ENCODE measurements around the gene RBM38.

RBM38 gene

GRCh38 chr20:57369596-57369995, 21.6 kb upstream of the RBM38 start:
- no peak overlapping the region for H3K4me3 ChIP-seq (ENCODE audit: low read depth, low read length)
- DNase-seq (ENCODE audit: low read depth), result no peak
- no peak for TF ChIP-seq CTCF (IDR thresholded peaks at IDR 0.05; ENCODE audit: insufficient read depth, low read depth, low read length, missing control alignments)

GRCh38 chr20:57370316-57370715, 20.9 kb upstream of the RBM38 start:
- TF ChIP-seq CTCF (IDR thresholded peaks at IDR 0.05; ENCODE audit: insufficient read depth, low read depth, low read length, missing control alignments), result no peak
- no peak overlapping the region for H3K4me3 ChIP-seq (ENCODE audit: low read depth, low read length)
- DNase-seq (ENCODE audit: low read depth), result no peak

DNA sequence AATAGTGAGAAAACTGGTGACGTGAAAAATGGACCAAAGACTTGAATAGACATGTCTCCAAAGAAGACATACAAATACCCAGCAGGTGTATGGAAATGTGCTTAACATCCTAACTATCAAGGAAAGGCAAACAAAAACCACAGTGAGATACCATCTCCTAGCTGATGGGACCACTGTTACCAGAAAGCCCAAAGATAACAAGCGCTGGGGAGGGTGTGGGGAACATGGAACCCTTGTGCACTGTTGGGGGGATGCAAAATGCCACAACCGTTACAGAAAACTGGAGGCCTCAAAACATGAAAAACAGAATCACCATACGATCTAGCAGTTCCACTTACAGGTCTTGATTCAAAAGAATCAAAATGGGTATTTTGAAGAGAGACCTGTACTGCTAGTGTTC, 19.8 kb upstream of the RBM38 start:
- DNase-seq (ENCODE audit: low read depth), result no peak
- H3K4me3 ChIP-seq (ENCODE audit: low read depth, low read length), result no peak overlapping the region
- no peak for TF ChIP-seq CTCF (IDR thresholded peaks at IDR 0.05; ENCODE audit: insufficient read depth, low read depth, low read length, missing control alignments)

GRCh38 chr20:57372157-57372556, 19.0 kb upstream of the RBM38 start:
- no peak overlapping the region for H3K4me3 ChIP-seq (ENCODE audit: low read depth, low read length)
- DNase-seq (ENCODE audit: low read depth), result no peak
- no peak for TF ChIP-seq CTCF (IDR thresholded peaks at IDR 0.05; ENCODE audit: insufficient read depth, low read depth, low read length, missing control alignments)

DNA sequence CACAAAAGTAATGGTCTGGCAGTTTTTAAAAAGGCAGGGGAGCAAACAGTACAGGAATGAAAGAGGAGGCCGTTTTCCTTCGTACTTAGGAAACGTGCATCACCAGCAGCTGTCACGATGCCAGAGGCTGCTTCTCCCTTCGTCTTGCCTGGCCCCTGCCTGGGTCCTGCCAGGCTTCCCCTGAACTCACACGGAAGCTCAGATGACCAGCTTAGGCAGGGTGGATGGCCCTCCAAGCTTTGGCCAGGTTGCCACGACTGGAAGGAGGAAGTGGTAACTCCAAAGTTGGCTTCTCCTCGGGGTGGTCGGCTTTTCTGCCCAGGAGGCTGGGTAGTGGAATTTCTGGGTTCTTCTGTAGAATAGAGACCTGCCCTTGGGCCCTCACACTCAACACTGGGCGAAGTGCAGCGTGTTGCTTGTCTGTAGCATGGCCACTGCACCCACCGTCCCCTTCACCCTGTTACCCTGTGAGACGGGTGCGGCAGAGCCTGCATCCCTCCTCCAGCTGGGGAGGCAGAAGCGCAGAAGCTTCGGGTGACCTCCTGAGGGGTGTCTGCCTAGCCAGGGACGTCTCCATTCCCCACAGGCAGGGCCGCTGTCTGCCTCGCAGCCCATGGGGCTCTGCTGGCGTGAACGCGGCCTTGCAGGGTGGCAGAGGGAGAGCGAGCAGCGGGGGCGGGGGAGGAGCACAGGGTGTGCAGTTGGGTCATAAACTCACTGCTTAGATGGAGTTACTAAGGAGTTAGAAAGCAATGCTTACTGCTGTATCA, 18.4 kb upstream of the RBM38 start:
- TF ChIP-seq CTCF (IDR thresholded peaks at IDR 0.05; ENCODE audit: insufficient read depth, low read depth, low read length, missing control alignments), result no peak
- no peak for DNase-seq (ENCODE audit: low read depth)
- H3K4me3 ChIP-seq (ENCODE audit: low read depth, low read length), result no peak overlapping the region

DNA sequence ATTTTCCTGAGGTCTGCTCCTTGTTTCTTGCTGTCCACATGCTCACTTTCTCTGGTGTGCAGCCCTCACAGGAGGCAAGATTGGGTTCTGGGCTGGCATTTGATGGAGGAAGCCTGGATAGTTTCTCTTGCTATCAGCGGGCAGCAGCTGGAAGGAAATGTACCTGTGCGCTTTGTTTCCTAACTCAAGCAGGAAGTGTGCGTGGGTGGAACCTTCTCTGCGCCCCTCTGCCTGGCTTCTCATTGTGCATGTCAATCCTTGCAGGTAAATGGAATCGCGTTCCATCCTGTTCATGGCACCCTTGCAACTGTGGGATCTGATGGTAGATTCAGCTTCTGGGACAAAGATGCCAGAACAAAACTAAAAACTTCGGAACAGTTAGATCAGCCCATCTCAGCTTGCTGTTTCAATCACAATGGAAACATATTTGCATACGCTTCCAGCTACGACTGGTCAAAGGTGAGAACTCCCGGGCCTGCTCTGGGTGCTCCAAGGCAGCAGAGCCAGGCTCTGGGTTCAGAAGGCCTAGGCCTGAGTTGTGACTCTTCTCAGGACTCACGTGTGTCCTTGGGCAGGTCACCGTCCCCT, 16.8 kb upstream of the RBM38 start:
- no peak for DNase-seq (ENCODE audit: low read depth)
- no peak overlapping the region for H3K4me3 ChIP-seq (ENCODE audit: low read depth, low read length)
- TF ChIP-seq CTCF (IDR thresholded peaks at IDR 0.05; ENCODE audit: insufficient read depth, low read depth, low read length, missing control alignments), result no peak
